IMR-90 (cell line): ENCODE results near the gene QSOX2.

Experiments
- BHLHE40 ChIP-seq: fragments of 150-350 bp; IDR thresholded peaks from 2 replicates; pipeline ENCODE4 v1.6.1; 2016; ENCODE audit warnings: mild to moderate bottlenecking, low read depth, low read length
- CEBPB ChIP-seq: IDR thresholded peaks from 2 replicates; pipeline ENCODE4 v1.6.1; 2012; ENCODE audit warnings: low read depth, low read length, improper control_type of control experiment
- CHD1 ChIP-seq: IDR thresholded peaks from 2 replicates; pipeline ENCODE4 v1.6.1; 2012; ENCODE audit warnings: low read depth, low read length, improper control_type of control experiment
- MAFK ChIP-seq: IDR thresholded peaks from 2 replicates; pipeline ENCODE4 v1.6.1; 2012; ENCODE audit warnings: low read depth, low read length, improper control_type of control experiment
- MAZ ChIP-seq: IDR thresholded peaks from 2 replicates; pipeline ENCODE4 v1.6.1; 2012; ENCODE audit warnings: low read depth, mild to moderate bottlenecking, low read length, improper control_type of control experiment, moderate library complexity, borderline replicate concordance
- MXI1 ChIP-seq: IDR thresholded peaks from 2 replicates; pipeline ENCODE4 v1.6.1; 2012; ENCODE audit warnings: low read depth, mild to moderate bottlenecking, low read length, moderate library complexity, borderline replicate concordance
- NFE2L2 ChIP-seq: fragments of 150-350 bp; IDR thresholded peaks from 2 replicates; pipeline ENCODE4 v1.6.1; 2016; ENCODE audit warnings: low read depth, mild to moderate bottlenecking, low read length
- POLR2A ChIP-seq: IDR thresholded peaks from 2 replicates; pipeline ENCODE4 v1.6.1; 2012; ENCODE audit warnings: mild to moderate bottlenecking, low read depth, low read length
- RAD21 ChIP-seq: IDR thresholded peaks from 2 replicates; pipeline ENCODE4 v1.6.1; 2012; ENCODE audit warnings: low read length, improper control_type of control experiment
- RCOR1 ChIP-seq: IDR thresholded peaks from 2 replicates; pipeline ENCODE4 v1.6.1; 2012; ENCODE audit warnings: mild to moderate bottlenecking, low read length, improper control_type of control experiment; ENCODE audit not compliant: insufficient replicate concordance
- RFX5 ChIP-seq: IDR thresholded peaks from 2 replicates; pipeline ENCODE4 v1.8.0; 2012; ENCODE audit warnings: low read depth, mild to moderate bottlenecking, low read length, moderate library complexity
- USF2 ChIP-seq: fragments of 150-350 bp; IDR thresholded peaks from 2 replicates; pipeline ENCODE4 v1.6.1; 2017; ENCODE audit warnings: mild to moderate bottlenecking, antibody characterized with exemption, low read length, low read depth
- TF ChIP-seq, protein P1 (sequence below): conservative IDR thresholded peaks from 2 replicates; pipeline ENCODE4 v1.5.1; 2012; ENCODE audit warnings: mild to moderate bottlenecking, low read depth, low read length, improper control_type of control experiment
- TF ChIP-seq, protein P2 (sequence below): fragments of 150-350 bp; IDR thresholded peaks from 2 replicates; pipeline ENCODE4 v1.6.1; 2016; ENCODE audit warnings: low read depth, mild to moderate bottlenecking, low read length, moderate library complexity, borderline replicate concordance

- TF ChIP-seq, protein P1, sequence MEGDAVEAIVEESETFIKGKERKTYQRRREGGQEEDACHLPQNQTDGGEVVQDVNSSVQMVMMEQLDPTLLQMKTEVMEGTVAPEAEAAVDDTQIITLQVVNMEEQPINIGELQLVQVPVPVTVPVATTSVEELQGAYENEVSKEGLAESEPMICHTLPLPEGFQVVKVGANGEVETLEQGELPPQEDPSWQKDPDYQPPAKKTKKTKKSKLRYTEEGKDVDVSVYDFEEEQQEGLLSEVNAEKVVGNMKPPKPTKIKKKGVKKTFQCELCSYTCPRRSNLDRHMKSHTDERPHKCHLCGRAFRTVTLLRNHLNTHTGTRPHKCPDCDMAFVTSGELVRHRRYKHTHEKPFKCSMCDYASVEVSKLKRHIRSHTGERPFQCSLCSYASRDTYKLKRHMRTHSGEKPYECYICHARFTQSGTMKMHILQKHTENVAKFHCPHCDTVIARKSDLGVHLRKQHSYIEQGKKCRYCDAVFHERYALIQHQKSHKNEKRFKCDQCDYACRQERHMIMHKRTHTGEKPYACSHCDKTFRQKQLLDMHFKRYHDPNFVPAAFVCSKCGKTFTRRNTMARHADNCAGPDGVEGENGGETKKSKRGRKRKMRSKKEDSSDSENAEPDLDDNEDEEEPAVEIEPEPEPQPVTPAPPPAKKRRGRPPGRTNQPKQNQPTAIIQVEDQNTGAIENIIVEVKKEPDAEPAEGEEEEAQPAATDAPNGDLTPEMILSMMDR, result no peak
- TF ChIP-seq USF2 (no peak), CHD1 (no peak), CEBPB (no peak), BHLHE40 (no peak), RFX5 (no peak), RCOR1 (no peak), POLR2A (no peak), NFE2L2 (no peak), RAD21 (no peak), MXI1 (no peak), MAFK (no peak), MAZ (no peak)
- TF ChIP-seq, protein P2, sequence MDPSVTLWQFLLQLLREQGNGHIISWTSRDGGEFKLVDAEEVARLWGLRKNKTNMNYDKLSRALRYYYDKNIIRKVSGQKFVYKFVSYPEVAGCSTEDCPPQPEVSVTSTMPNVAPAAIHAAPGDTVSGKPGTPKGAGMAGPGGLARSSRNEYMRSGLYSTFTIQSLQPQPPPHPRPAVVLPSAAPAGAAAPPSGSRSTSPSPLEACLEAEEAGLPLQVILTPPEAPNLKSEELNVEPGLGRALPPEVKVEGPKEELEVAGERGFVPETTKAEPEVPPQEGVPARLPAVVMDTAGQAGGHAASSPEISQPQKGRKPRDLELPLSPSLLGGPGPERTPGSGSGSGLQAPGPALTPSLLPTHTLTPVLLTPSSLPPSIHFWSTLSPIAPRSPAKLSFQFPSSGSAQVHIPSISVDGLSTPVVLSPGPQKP, result no peak
Observed at GRCh38 chr9:136169495-136169894, 76.1 kb downstream of the QSOX2 start.
